Left ventricle myocardium inferior (tissue), 1 donor: ENCODE results near the gene C1QTNF6. TPM values are rescaled to one million over a fixed set of nuclear protein-coding genes. Genes with fewer than 3 reads are reported as not detected.
A peak's percentile ranks its signal among the peaks of the same experiment; 100 is the strongest.

Experiments used
- DNase-seq: peaks from one replicate; pipeline ENCODE4 v3.0.0-alpha.2; 2020
- H3K27ac ChIP-seq: fragments of 200-600 bp; replicated peaks from 2 replicates; pipeline ENCODE4 v1.8.0; 2021
- H3K27me3 ChIP-seq: fragments of 200-600 bp; 2 replicates; pipeline ENCODE4 v1.8.0; 2021; ENCODE audit warnings: low read depth
- H3K36me3 ChIP-seq: fragments of 200-600 bp; 2 replicates; pipeline ENCODE4 v1.8.0; 2021
- H3K4me1 ChIP-seq: fragments of 200-600 bp; 2 replicates; pipeline ENCODE4 v1.8.0; 2021
- H3K4me3 ChIP-seq: fragments of 200-600 bp; 2 replicates; pipeline ENCODE4 v1.8.0; 2021; ENCODE audit warnings: mild to moderate bottlenecking, moderate library complexity
- H3K9me3 ChIP-seq: fragments of 200-600 bp; replicated peaks from 2 replicates; pipeline ENCODE4 v1.8.0; 2021
- CTCF ChIP-seq: fragments of 200-600 bp; IDR thresholded peaks from 2 replicates; pipeline ENCODE4 v1.8.0; 2021; ENCODE audit warnings: antibody characterized with exemption, mild to moderate bottlenecking, borderline replicate concordance
- intact Hi-C: fragments of 100-400 bp; cut with micrococcal nuclease; formaldehyde crosslinking; loops from one replicate; pipeline ENCODE4 v1.11.0; 2022
- total RNA-seq: library from RNA; stranded (reverse); fragmentation: NEBNext Ultra II Directional; extraction: Animal tissue kit (Norgen Biotek cat#: 25700); gene quantifications from one replicate; pipeline ENCODE4 v1.2.1, GENCODE V29; 2021
- donor health status: DM: no; HTN: yes; CAD: no; lungs with severe emphysema.

The C1QTNF6 gene
- total RNA-seq, 1 donor from 2014 or later: 1.3 TPM

- Histone ChIP-seq H3K4me1 (no peaks in the 10 kb centered on the region), H3K4me3 (no peak overlapping the region), H3K9me3 (no peaks in the 10 kb centered on the region), H3K27me3 (peaks cover 92% of the 10 kb centered on the region), H3K36me3 (no peaks in the 10 kb centered on the region), H3K27ac (no peak overlapping the region)
- intact Hi-C loops: no loop called here
- TF ChIP-seq CTCF: no peak
- no peak for DNase-seq
Observed at GRCh38 chr22:37232140-37232998, 44.3 kb upstream of the C1QTNF6 start.

DNA sequence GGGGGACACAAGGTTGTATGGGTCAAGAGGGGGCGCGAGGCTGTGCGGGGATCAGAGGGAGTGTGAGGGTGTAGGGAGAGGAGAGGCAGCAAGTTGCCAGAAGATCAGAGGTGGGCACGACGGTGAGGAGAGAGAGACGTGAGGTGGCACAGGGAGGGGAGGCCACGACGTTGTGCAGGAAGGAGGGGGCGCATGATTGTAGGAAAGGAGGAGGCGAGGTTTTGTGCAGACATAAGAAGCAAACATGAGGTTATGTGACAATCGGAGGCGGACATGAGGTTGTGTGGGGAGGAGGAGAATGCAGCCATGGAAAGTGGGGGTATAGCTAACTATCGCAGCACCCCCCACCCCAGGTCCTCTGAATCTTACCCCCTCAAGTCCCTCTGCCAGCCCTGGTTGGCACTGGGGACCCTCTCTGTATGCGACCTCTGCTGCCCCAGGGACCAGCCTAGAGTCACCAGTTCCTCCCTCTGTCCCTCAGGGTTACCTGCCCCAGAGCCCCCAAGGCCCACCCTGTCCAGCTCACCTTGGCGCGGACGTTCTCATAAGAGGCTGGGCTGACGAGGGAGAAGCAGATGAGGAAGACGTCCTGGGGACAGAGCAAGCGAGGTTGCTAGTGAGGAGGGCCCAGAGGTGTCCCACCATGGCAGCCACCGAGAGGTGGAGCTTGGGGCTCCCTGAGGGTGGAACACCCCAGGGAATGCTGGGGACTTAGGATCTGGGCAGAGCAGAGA is 43.5 kb upstream of the C1QTNF6 start:
- no peaks in the 10 kb centered on the region for H3K9me3 ChIP-seq
- H3K27ac ChIP-seq: no peak overlapping the region
- no peak for DNase-seq
- intact Hi-C loops: no loop called here
- H3K27me3 ChIP-seq: peaks cover 84% of the 10 kb centered on the region
- no peak overlapping the region for H3K4me3 ChIP-seq
- no peak for TF ChIP-seq CTCF
- H3K36me3 ChIP-seq: no peaks in the 10 kb centered on the region
- no peaks in the 10 kb centered on the region for H3K4me1 ChIP-seq

DNA sequence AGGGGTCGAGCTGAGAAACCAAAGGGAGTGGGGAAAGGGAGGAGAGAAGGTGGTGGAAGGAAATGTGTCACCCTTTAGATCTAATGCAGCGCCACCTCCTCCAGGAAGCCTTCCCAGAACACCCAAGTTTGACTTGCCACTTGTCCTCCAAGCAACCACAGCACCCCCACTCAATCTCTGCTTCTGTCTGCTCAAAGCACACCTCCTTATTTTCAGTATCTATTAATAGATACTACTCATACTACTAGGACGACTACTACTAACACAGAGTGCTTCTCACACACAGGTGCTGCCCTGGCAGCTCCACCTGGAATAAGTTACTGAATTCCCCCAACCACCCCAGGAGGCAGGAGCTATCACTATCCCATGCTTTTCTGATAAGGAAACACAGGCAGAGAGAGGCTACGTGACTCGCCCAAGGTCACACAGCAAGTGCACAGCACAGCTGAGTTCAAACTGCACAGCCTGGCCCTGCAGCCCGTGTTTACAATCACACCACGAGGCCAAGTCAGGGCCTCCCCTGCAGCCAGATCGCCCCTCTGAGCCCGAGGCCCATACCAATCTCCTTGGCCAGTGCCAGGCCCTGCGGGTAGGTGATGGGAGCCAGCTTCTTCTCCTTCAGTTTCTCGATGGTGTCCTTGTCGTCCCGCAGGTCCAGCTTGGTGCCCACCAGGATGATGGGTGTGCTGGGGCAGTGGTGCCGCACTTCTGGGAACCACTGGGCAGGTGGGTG is 42.8 kb upstream of the C1QTNF6 start:
- Histone ChIP-seq H3K27me3 (peaks cover 84% of the 10 kb centered on the region), H3K36me3 (no peaks in the 10 kb centered on the region), H3K27ac (no peak overlapping the region), H3K4me3 (no peak overlapping the region), H3K9me3 (no peaks in the 10 kb centered on the region), H3K4me1 (no peaks in the 10 kb centered on the region)
- intact Hi-C loops: no loop called here
- TF ChIP-seq CTCF: no peak
- no peak for DNase-seq

- Histone ChIP-seq H3K4me1 (no peaks in the 10 kb centered on the region), H3K27me3 (peaks cover 84% of the 10 kb centered on the region), H3K36me3 (no peaks in the 10 kb centered on the region), H3K27ac (no peak overlapping the region), H3K9me3 (no peaks in the 10 kb centered on the region), H3K4me3 (no peak overlapping the region)
- intact Hi-C loops: no loop called here
- peak; percentile 46 for DNase-seq
- no peak for TF ChIP-seq CTCF
Observed at GRCh38 chr22:37229805-37230672, 42.0 kb upstream of the C1QTNF6 start.
